Measurements from ENCODE around the gene CNTD1. TPM values are rescaled to one million over a fixed set of nuclear protein-coding genes. Genes with fewer than 3 reads are reported as not detected.
A peak's percentile ranks its signal among the peaks of the same experiment; 100 is the strongest.

CNTD1 gene
- total and polyA plus RNA-seq, 2 experiments from 2014 or later = 1.1 TPM; not detected in 1

DNA sequence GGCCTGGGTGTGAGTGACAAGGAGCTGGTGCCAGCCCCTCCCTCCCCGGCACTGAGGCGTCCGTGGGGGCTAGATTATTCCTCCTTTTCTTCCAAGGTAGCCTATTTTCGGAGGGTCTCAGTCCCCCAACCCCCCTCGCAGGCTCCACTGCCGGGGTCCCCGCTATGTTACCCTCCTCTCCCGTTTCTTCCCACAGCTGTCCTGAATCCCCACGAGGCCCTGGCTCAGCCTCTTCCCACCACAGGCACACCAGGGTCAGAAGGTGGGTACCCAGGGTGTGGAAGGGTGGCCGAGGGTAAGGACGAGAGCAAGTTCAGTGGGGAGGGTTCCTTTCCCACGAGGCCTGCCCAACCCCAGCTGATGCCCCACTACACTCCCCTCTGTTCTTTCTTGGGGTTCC lies 37.0 kb upstream of the CNTD1 start:
- Mint-ChIP-seq H3K36me3 (ENCODE audit: low read depth) (no peaks in the 10 kb centered on the region), H3K4me1 (peaks cover 24% of the 10 kb centered on the region), H3K4me3 (peak overlapping the region; percentile 39), H3K27ac (no peak overlapping the region), H3K27me3 (ENCODE audit: insufficient read depth, low read depth, poor library complexity) (peaks cover 41% of the 10 kb centered on the region), H3K9me3 (no peaks in the 10 kb centered on the region)
- peaks cover 40% of the 10 kb centered on the region for H3K27me3 ChIP-seq (ENCODE audit: insufficient read depth)
- ATAC-seq (no peak), DNase-seq (ENCODE audit: low spot score) (no peak)
- H3K4me1 ChIP-seq (ENCODE audit: insufficient read depth) = peaks cover 15% of the 10 kb centered on the region; the same call in 1 of the 2 replicates
- peak overlapping the region; percentile 80 for H3K4me3 ChIP-seq
- no peak overlapping the region for H3K27ac ChIP-seq (ENCODE audit: low read depth)
- TF ChIP-seq, protein P1, sequence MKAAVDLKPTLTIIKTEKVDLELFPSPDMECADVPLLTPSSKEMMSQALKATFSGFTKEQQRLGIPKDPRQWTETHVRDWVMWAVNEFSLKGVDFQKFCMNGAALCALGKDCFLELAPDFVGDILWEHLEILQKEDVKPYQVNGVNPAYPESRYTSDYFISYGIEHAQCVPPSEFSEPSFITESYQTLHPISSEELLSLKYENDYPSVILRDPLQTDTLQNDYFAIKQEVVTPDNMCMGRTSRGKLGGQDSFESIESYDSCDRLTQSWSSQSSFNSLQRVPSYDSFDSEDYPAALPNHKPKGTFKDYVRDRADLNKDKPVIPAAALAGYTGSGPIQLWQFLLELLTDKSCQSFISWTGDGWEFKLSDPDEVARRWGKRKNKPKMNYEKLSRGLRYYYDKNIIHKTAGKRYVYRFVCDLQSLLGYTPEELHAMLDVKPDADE (IDR thresholded peaks at IDR 0.05) = no peak
- no peak for TF ChIP-seq EZH2 (IDR thresholded peaks at IDR 0.05; ENCODE audit: low read depth, unreplicated experiment)
- no peak for TF ChIP-seq NANOG (IDR thresholded peaks at IDR 0.05; ENCODE audit: borderline replicate concordance)
- TF ChIP-seq, protein P2, sequence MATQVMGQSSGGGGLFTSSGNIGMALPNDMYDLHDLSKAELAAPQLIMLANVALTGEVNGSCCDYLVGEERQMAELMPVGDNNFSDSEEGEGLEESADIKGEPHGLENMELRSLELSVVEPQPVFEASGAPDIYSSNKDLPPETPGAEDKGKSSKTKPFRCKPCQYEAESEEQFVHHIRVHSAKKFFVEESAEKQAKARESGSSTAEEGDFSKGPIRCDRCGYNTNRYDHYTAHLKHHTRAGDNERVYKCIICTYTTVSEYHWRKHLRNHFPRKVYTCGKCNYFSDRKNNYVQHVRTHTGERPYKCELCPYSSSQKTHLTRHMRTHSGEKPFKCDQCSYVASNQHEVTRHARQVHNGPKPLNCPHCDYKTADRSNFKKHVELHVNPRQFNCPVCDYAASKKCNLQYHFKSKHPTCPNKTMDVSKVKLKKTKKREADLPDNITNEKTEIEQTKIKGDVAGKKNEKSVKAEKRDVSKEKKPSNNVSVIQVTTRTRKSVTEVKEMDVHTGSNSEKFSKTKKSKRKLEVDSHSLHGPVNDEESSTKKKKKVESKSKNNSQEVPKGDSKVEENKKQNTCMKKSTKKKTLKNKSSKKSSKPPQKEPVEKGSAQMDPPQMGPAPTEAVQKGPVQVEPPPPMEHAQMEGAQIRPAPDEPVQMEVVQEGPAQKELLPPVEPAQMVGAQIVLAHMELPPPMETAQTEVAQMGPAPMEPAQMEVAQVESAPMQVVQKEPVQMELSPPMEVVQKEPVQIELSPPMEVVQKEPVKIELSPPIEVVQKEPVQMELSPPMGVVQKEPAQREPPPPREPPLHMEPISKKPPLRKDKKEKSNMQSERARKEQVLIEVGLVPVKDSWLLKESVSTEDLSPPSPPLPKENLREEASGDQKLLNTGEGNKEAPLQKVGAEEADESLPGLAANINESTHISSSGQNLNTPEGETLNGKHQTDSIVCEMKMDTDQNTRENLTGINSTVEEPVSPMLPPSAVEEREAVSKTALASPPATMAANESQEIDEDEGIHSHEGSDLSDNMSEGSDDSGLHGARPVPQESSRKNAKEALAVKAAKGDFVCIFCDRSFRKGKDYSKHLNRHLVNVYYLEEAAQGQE (IDR thresholded peaks at IDR 0.05; ENCODE audit: unreplicated experiment) = no peak
- TF ChIP-seq, protein P3, sequence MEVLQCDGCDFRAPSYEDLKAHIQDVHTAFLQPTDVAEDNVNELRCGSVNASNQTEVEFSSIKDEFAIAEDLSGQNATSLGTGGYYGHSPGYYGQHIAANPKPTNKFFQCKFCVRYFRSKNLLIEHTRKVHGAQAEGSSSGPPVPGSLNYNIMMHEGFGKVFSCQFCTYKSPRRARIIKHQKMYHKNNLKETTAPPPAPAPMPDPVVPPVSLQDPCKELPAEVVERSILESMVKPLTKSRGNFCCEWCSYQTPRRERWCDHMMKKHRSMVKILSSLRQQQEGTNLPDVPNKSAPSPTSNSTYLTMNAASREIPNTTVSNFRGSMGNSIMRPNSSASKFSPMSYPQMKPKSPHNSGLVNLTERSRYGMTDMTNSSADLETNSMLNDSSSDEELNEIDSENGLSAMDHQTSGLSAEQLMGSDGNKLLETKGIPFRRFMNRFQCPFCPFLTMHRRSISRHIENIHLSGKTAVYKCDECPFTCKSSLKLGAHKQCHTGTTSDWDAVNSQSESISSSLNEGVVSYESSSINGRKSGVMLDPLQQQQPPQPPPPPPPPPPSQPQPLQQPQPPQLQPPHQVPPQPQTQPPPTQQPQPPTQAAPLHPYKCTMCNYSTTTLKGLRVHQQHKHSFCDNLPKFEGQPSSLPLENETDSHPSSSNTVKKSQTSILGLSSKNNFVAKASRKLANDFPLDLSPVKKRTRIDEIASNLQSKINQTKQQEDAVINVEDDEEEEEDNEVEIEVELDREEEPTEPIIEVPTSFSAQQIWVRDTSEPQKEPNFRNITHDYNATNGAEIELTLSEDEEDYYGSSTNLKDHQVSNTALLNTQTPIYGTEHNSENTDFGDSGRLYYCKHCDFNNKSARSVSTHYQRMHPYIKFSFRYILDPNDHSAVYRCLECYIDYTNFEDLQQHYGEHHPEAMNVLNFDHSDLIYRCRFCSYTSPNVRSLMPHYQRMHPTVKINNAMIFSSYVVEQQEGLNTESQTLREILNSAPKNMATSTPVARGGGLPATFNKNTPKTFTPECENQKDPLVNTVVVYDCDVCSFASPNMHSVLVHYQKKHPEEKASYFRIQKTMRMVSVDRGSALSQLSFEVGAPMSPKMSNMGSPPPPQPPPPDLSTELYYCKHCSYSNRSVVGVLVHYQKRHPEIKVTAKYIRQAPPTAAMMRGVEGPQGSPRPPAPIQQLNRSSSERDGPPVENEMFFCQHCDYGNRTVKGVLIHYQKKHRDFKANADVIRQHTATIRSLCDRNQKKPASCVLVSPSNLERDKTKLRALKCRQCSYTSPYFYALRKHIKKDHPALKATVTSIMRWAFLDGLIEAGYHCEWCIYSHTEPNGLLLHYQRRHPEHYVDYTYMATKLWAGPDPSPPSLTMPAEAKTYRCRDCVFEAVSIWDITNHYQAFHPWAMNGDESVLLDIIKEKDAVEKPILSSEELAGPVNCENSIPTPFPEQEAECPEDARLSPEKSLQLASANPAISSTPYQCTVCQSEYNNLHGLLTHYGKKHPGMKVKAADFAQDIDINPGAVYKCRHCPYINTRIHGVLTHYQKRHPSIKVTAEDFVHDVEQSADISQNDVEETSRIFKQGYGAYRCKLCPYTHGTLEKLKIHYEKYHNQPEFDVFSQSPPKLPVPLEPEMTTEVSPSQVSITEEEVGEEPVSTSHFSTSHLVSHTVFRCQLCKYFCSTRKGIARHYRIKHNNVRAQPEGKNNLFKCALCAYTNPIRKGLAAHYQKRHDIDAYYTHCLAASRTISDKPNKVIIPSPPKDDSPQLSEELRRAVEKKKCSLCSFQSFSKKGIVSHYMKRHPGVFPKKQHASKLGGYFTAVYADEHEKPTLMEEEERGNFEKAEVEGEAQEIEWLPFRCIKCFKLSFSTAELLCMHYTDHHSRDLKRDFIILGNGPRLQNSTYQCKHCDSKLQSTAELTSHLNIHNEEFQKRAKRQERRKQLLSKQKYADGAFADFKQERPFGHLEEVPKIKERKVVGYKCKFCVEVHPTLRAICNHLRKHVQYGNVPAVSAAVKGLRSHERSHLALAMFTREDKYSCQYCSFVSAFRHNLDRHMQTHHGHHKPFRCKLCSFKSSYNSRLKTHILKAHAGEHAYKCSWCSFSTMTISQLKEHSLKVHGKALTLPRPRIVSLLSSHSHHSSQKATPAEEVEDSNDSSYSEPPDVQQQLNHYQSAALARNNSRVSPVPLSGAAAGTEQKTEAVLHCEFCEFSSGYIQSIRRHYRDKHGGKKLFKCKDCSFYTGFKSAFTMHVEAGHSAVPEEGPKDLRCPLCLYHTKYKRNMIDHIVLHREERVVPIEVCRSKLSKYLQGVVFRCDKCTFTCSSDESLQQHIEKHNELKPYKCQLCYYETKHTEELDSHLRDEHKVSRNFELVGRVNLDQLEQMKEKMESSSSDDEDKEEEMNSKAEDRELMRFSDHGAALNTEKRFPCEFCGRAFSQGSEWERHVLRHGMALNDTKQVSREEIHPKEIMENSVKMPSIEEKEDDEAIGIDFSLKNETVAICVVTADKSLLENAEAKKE (CRISPR knock-in tag; IDR thresholded peaks at IDR 0.05) = no peak
- TF ChIP-seq ZNF331 (CRISPR knock-in tag; IDR thresholded peaks at IDR 0.05; ENCODE audit: low read depth) = no peak
- no peak for TF ChIP-seq ZNF114 (CRISPR knock-in tag; IDR thresholded peaks at IDR 0.05)
- TF ChIP-seq JUNB (IDR thresholded peaks at IDR 0.05; ENCODE audit: unreplicated experiment) = no peak
- TF ChIP-seq, protein P4, sequence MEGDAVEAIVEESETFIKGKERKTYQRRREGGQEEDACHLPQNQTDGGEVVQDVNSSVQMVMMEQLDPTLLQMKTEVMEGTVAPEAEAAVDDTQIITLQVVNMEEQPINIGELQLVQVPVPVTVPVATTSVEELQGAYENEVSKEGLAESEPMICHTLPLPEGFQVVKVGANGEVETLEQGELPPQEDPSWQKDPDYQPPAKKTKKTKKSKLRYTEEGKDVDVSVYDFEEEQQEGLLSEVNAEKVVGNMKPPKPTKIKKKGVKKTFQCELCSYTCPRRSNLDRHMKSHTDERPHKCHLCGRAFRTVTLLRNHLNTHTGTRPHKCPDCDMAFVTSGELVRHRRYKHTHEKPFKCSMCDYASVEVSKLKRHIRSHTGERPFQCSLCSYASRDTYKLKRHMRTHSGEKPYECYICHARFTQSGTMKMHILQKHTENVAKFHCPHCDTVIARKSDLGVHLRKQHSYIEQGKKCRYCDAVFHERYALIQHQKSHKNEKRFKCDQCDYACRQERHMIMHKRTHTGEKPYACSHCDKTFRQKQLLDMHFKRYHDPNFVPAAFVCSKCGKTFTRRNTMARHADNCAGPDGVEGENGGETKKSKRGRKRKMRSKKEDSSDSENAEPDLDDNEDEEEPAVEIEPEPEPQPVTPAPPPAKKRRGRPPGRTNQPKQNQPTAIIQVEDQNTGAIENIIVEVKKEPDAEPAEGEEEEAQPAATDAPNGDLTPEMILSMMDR (conservative IDR thresholded peaks at IDR 0.05; ENCODE audit: low read depth in 2 of 2) = no peak
- TF ChIP-seq CREB1 (CRISPR knock-in tag; IDR thresholded peaks at IDR 0.05; ENCODE audit: low read depth) = no peak
- no peak for TF ChIP-seq POLR2AphosphoS5 (IDR thresholded peaks at IDR 0.05; ENCODE audit: low read depth)
- TF ChIP-seq STAT1 (IDR thresholded peaks at IDR 0.05; ENCODE audit: unreplicated experiment) = no peak
- no peak for TF ChIP-seq EZH2phosphoT487 (IDR thresholded peaks at IDR 0.05; ENCODE audit: unreplicated experiment)
- no peaks in the 10 kb centered on the region for H3K9me2 ChIP-seq (ENCODE audit: insufficient read depth)
- peak overlapping the region; percentile 96 for H3K4me2 ChIP-seq
- H3K36me3 ChIP-seq (ENCODE audit: insufficient read depth) = no peaks in the 10 kb centered on the region; the same call in 1 of the 2 replicates
- no peaks in the 10 kb centered on the region for H4K20me1 ChIP-seq (replicated peaks; ENCODE audit: insufficient read depth)
- H2AFZ ChIP-seq = peak overlapping the region; percentile 81; the same call in 1 of the 2 replicates
- no peaks in the 10 kb centered on the region; the same call in 1 of the 2 replicates for H3F3A ChIP-seq (replicated peaks; ENCODE audit: low read depth)
- no peaks in the 10 kb centered on the region for H3K79me2 ChIP-seq (replicated peaks; ENCODE audit: insufficient read depth)
